GM12892 (cell line): Measurements from ENCODE around the gene POLR3B.

Source experiments
- POLR2A ChIP-seq: IDR thresholded peaks from 2 replicates; pipeline ENCODE4 v1.6.1; 2011; ENCODE audit warnings: low read depth, low read length, control low read depth
- POLR2AphosphoS5 ChIP-seq: IDR thresholded peaks from 2 replicates; pipeline ENCODE4 v1.6.1; 2011; ENCODE audit warnings: low read depth, low read length, control low read depth
- TAF1 ChIP-seq: IDR thresholded peaks from 2 replicates; pipeline ENCODE4 v1.6.1; 2011; ENCODE audit warnings: low read depth, mild to moderate bottlenecking, control low read depth, low read length, borderline replicate concordance

DNA sequence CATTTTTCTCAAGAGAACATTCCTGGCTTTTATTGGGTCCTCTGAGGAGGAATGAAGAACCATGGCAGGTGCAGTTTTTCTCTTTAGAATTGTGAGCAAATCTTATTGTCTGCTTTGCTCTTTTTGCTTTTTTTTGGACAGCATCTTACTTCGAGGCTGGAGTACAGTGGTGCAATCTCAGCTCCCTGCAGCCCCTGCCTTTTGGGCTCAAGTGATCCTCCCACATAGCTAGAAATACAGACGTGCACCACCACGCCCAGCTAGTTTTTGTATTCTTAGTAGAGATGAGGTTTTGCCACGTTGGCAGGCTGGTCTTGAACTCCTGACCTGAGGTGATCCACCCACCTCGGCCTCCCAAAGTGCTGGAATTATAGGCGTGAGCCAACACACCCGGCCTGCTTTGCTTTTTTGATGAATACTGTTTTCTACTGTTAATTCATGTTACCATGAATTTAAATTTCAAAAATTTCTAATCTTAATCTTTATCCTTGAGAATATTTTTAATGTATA lies 71.5 kb downstream of the POLR3B start:
- TF ChIP-seq POLR2AphosphoS5, result no peak
- no peak for TF ChIP-seq TAF1
- no peak for TF ChIP-seq POLR2A
